Lung (tissue), 12 donors: Measurements from ENCODE around the gene CABLES2. TPM values are rescaled to one million over a fixed set of nuclear protein-coding genes. Genes with fewer than 3 reads are reported as not detected.

Source experiments
- ATAC-seq: fragments of 200-7000 bp; cut with Tn5 transposase; one replicate; pipeline ENCODE4 v1.9.1; 2020; ENCODE audit warnings: moderate number of reproducible peaks; ENCODE audit not compliant: insufficient read depth, low FRiP score
- DNase-seq, 3 donors: peaks; one replicate each; pipeline ENCODE4 v3.0.0-alpha.2; 2013 to 2017
- H3K27ac ChIP-seq, 2 donors: one replicate each; pipeline ENCODE4 v1.5.1; 2013; ENCODE audit warnings: mild to moderate bottlenecking in 2 of 2, moderate library complexity in 2 of 2, control low read depth in 1 of 2, inconsistent platforms in 1 of 2, low read depth in 1 of 2, low read length in 1 of 2
- H3K27me3 ChIP-seq, 3 donors: one replicate each; pipeline ENCODE4 v1.5.1; 2013; ENCODE audit warnings: low read length in 2 of 3; ENCODE audit not compliant: control insufficient read depth in 3 of 3, insufficient read depth in 3 of 3
- H3K36me3 ChIP-seq, 4 donors: one replicate each; pipeline ENCODE4 v1.5.1; 2013; ENCODE audit warnings: low read length in 4 of 4, mild to moderate bottlenecking in 1 of 4, moderate library complexity in 1 of 4; ENCODE audit not compliant: control insufficient read depth in 4 of 4, insufficient read depth in 4 of 4
- H3K4me1 ChIP-seq, 5 donors: one replicate each; pipeline ENCODE4 v1.5.1; 2013; ENCODE audit warnings: low read length in 5 of 5, mild to moderate bottlenecking in 2 of 5, moderate library complexity in 1 of 5; ENCODE audit not compliant: control insufficient read depth in 5 of 5, insufficient read depth in 5 of 5
- H3K4me3 ChIP-seq: one replicate; pipeline ENCODE4 v1.5.1; 2013; ENCODE audit warnings: mild to moderate bottlenecking, control low read depth, moderate library complexity
- H3K9ac ChIP-seq, 2 donors: one replicate each; pipeline ENCODE4 v1.5.1; 2013; ENCODE audit warnings: low read length in 2 of 2, control low read depth in 1 of 2; ENCODE audit not compliant: insufficient read depth in 1 of 2
- H3K9me3 ChIP-seq, 4 donors: one replicate each; pipeline ENCODE4 v1.5.1; 2013; ENCODE audit warnings: low read length in 3 of 4, mild to moderate bottlenecking in 1 of 4, moderate library complexity in 1 of 4; ENCODE audit not compliant: control insufficient read depth in 4 of 4, insufficient read depth in 3 of 4
- CTCF ChIP-seq: IDR thresholded peaks from 2 replicates; pipeline ENCODE4 v1.5.1; 2012; ENCODE audit warnings: mild to moderate bottlenecking; ENCODE audit errors: control extremely low read depth, extremely low read depth
- WGBS, 2 donors: extraction: QIAGEN DNeasy Blood & Tissue Kit; methylation state at CpG; one replicate each; pipeline ENCODE4 v1.1.7; 2013; 5-methylcytosine and 5-hydroxymethylcytosine counted together
- polyA plus RNA-seq, 2 donors: library from polyadenylated mRNA; stranded (reverse); fragments of 200-250 nt; gene quantifications; one replicate each; pipeline ENCODE4 v1.2.1, GENCODE V29; 2013
- total RNA-seq, 2 donors: library from RNA; depleted of rRNA in 1 of 2; stranded (reverse); fragments of >200 nt in 1 of 2; gene quantifications; one replicate each; pipeline ENCODE4 v1.2.1, GENCODE V29; 2014 to 2021
- donor health status: control.
- donor health status: control.
- donor health status: Bipolar disorder and iron deficiency.
- donor health status: healthy.
- donor health status: DM: yes; HTN: yes; CAD: no.

The CABLES2 gene
- total and polyA plus RNA-seq, 4 donors: 1.9 to 4.4 (median 3.6) TPM

- DNase-seq (peak; percentile 47 to 74 (median 70)), ATAC-seq (peak; percentile 49)
- Histone ChIP-seq H3K27ac (peak overlapping the region in 1 of 2 donors; percentile 91), H3K36me3 (peaks cover 0 to 6% (median 0%) of the 10 kb centered on the region in 4 donors), H3K4me3 (no peak overlapping the region), H3K9ac (no peak overlapping the region), H3K9me3 (no peaks in the 10 kb centered on the region), H3K4me1 (peaks cover 7 to 71% (median 54%) of the 10 kb centered on the region in 5 donors), H3K27me3 (no peaks in the 10 kb centered on the region)
- 70 to 86% methylated on average over 34 of the region's 34 CpGs for WGBS, 2 donors
- no peak for TF ChIP-seq CTCF
Observed at GRCh38 chr20:62361799-62362589, 45.1 kb downstream of the CABLES2 start.

GRCh38 chr20:62360854-62361798, 46.0 kb downstream of the CABLES2 start:
- H3K9ac ChIP-seq: no peak overlapping the region
- no peak for TF ChIP-seq CTCF
- WGBS, 2 donors: 40 to 67% methylated on average over 23 to 25 of the region's 25 CpGs
- H3K27me3 ChIP-seq: no peaks in the 10 kb centered on the region
- H3K4me1 ChIP-seq: peaks cover 11 to 77% (median 57%) of the 10 kb centered on the region in 5 donors
- peak overlapping the region; percentile 46 to 91 for H3K27ac ChIP-seq
- peaks cover 0 to 8% (median 0%) of the 10 kb centered on the region in 4 donors for H3K36me3 ChIP-seq
- ATAC-seq (no peak), DNase-seq (peak; percentile 37 to 67 (median 43))
- no peak overlapping the region for H3K4me3 ChIP-seq
- H3K9me3 ChIP-seq: no peaks in the 10 kb centered on the region

GRCh38 chr20:62359491-62360121, 47.5 kb downstream of the CABLES2 start:
- Histone ChIP-seq H3K36me3 (peaks cover 0 to 11% (median 0%) of the 10 kb centered on the region in 4 donors), H3K4me3 (no peak overlapping the region), H3K9me3 (no peaks in the 10 kb centered on the region), H3K27ac (peak overlapping the region; percentile 87 to 91), H3K27me3 (no peaks in the 10 kb centered on the region), H3K9ac (no peak overlapping the region), H3K4me1 (peaks cover 13 to 83% (median 65%) of the 10 kb centered on the region in 5 donors)
- no peak for TF ChIP-seq CTCF
- DNase-seq (peak in 2 of 3 donors; percentile 15), ATAC-seq (no peak)
- 53 to 78% methylated on average over 21 to 25 of the region's 25 CpGs for WGBS, 2 donors
